Measurements from ENCODE around the gene BCL11B. TPM values are rescaled to one million over a fixed set of nuclear protein-coding genes. Genes with fewer than 3 reads are reported as not detected.

BCL11B gene
- polyA plus RNA-seq, result under 1 TPM; 0.11 to 0.28 (median 0.13) TPM

- no peak within 1 kb of the TSS for H3K27ac ChIP-seq (ENCODE audit: low read depth, low read length)
- WGBS, 3 donors, result 1% methylated on average over 50 of the region's 50 CpGs
These were observed at the start of gene BCL11B for GRCh38 chr14:99271951-99272631. Gene BCL11B (minus strand): TSS chr14:99272197. CDS start chr14:99271218, 979 bp downstream.

GRCh38 chr14:99321236-99321925, 49.4 kb upstream of the BCL11B start:
- 94 to 96% (median 95%) methylated on average over 16 of the region's 16 CpGs for WGBS, 3 donors
- H3K27ac ChIP-seq (ENCODE audit: low read depth, low read length), result no peak overlapping the region

GRCh38 chr14:99320621-99321235, 48.7 kb upstream of the BCL11B start:
- WGBS, 3 donors, result 66 to 71% (median 69%) methylated on average over 26 to 27 of the region's 27 CpGs
- no peak overlapping the region for H3K27ac ChIP-seq (ENCODE audit: low read depth, low read length)

GRCh38 chr14:99320105-99320572, 48.1 kb upstream of the BCL11B start:
- 12 to 28% (median 20%) methylated on average over 23 of the region's 23 CpGs for WGBS, 3 donors
- no peak overlapping the region for H3K27ac ChIP-seq (ENCODE audit: low read depth, low read length)

- 78 to 90% (median 87%) methylated on average over 5 to 6 of the region's 6 CpGs for WGBS, 3 donors
- H3K27ac ChIP-seq (ENCODE audit: low read depth, low read length), result no peak overlapping the region
These were observed 46.9 kb upstream of the BCL11B start for GRCh38 chr14:99318959-99319295.

- 56 to 67% (median 63%) methylated on average over 13 of the region's 13 CpGs for WGBS, 3 donors
- no peak overlapping the region for H3K27ac ChIP-seq (ENCODE audit: low read depth, low read length)
These were observed 46.3 kb upstream of the BCL11B start for GRCh38 chr14:99318091-99318958.

- no peak overlapping the region for H3K27ac ChIP-seq (ENCODE audit: low read depth, low read length)
These were observed 45.5 kb upstream of the BCL11B start for GRCh38 chr14:99317231-99318090.

GRCh38 chr14:99316281-99317163, 44.5 kb upstream of the BCL11B start:
- WGBS, 3 donors, result 58 to 82% (median 72%) methylated on average over 18 of the region's 18 CpGs
- no peak overlapping the region for H3K27ac ChIP-seq (ENCODE audit: low read depth, low read length)

More at GRCh38 chr14:99317231-99318090, 45.5 kb upstream of the BCL11B start:
- whole genome bisulfite sequencing, 3 donors, result 73 to 84% (median 81%) methylated on average over 9 of the region's 9 CpGs

- no peak overlapping the region for H3K27ac ChIP-seq (ENCODE audit: low read depth, low read length)
- 58 to 75% (median 65%) methylated on average over 8 of the region's 8 CpGs for WGBS, 3 donors
These were observed 43.2 kb upstream of the BCL11B start for GRCh38 chr14:99315197-99315596.

GRCh38 chr14:99314623-99315022, 42.6 kb upstream of the BCL11B start:
- WGBS, 3 donors, result 67 to 81% (median 75%) methylated on average over 9 of the region's 9 CpGs
- no peak overlapping the region for H3K27ac ChIP-seq (ENCODE audit: low read depth, low read length)

GRCh38 chr14:99313234-99313633, 41.2 kb upstream of the BCL11B start:
- WGBS, 3 donors, result 73 to 89% (median 83%) methylated on average over 1 of the region's 1 CpG
- no peak overlapping the region for H3K27ac ChIP-seq (ENCODE audit: low read depth, low read length)

- no peak overlapping the region for H3K27ac ChIP-seq (ENCODE audit: low read depth, low read length)
- 94 to 95% (median 95%) methylated on average over 7 of the region's 7 CpGs for WGBS, 3 donors
These were observed 40.1 kb upstream of the BCL11B start for GRCh38 chr14:99312106-99312505.

- H3K27ac ChIP-seq (ENCODE audit: low read depth, low read length), result no peak overlapping the region
- 95% methylated on average over 4 of the region's 4 CpGs for WGBS, 3 donors
These were observed 37.3 kb upstream of the BCL11B start for GRCh38 chr14:99309220-99309766.

- WGBS, 3 donors, result 63 to 86% (median 81%) methylated on average over 1 of the region's 1 CpG
- no peak overlapping the region for H3K27ac ChIP-seq (ENCODE audit: low read depth, low read length)
These were observed 32.2 kb upstream of the BCL11B start for GRCh38 chr14:99304208-99304607.

GRCh38 chr14:99300190-99300589, 28.2 kb upstream of the BCL11B start:
- H3K27ac ChIP-seq (ENCODE audit: low read depth, low read length), result no peak overlapping the region

- 82 to 85% (median 84%) methylated on average over 10 of the region's 10 CpGs for WGBS, 3 donors
- no peak overlapping the region for H3K27ac ChIP-seq (ENCODE audit: low read depth, low read length)
These were observed 24.5 kb upstream of the BCL11B start for GRCh38 chr14:99296517-99296916.

Data from adipose tissue (tissue), 3 donors.